ENCODE results near the gene COL25A1.

DNA sequence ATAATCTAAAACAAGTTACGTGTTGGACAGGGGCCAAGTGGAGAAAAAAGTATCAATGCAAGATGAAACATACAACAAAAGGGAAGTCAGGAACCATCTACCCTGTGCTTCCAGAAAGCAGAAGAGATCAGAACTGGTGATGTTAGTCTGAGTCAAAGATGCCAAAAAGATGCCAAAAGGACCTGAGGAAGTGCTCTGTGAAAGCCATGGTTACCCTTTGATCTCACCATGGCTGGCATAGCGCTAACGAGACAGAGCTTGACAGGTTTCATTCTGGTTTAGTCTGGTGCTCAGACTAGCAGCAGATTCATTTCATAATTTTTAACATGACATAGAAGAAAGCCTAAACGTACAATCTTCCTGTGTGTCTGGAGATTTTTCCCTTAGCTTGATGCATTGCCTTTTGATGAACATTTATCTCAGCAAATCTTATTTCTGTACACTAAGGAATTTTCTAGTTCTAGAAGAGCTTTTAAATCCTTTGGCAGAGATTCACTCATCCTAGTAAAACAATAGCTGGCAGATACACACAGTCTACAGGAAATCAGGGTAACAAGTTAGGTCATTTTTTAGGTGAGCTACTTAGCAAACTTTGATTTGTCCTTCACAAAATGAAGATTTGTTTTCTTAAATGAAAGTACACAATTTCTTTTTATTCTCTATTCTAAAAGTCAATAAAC is 87.7 kb downstream of the COL25A1 start:
- no peak for TF ChIP-seq EZH2 (IDR thresholded peaks at IDR 0.05; ENCODE audit: insufficient read depth, poor library complexity, severe bottlenecking)
- TF ChIP-seq EZH2phosphoT487 (IDR thresholded peaks at IDR 0.05; ENCODE audit: insufficient read depth, low read depth) = no peak
